ENCODE results near the gene CCR9.

CCR9 gene

GRCh38 chr3:45907769-45908705, 21.7 kb downstream of the CCR9 start:
- DNase-seq (ENCODE audit: low spot score), result peak; percentile 3

GRCh38 chr3:45908761-45909160, 22.4 kb downstream of the CCR9 start:
- no peak for DNase-seq (ENCODE audit: low spot score)

- no peak for DNase-seq (ENCODE audit: low spot score)
Measured at GRCh38 chr3:45909542-45909941, 23.2 kb downstream of the CCR9 start.

GRCh38 chr3:45910892-45911291, 24.5 kb downstream of the CCR9 start:
- no peak for DNase-seq (ENCODE audit: low spot score)

GRCh38 chr3:45911511-45912226, 25.3 kb downstream of the CCR9 start:
- no peak for DNase-seq (ENCODE audit: low spot score)

- no peak for DNase-seq (ENCODE audit: low spot score)
Measured at GRCh38 chr3:45912435-45912834, 26.1 kb downstream of the CCR9 start.

- DNase-seq (ENCODE audit: low spot score), result no peak
Measured at GRCh38 chr3:45914362-45915058, 28.2 kb downstream of the CCR9 start.

- no peak for DNase-seq (ENCODE audit: low spot score)
Measured at GRCh38 chr3:45915059-45915439, 28.7 kb downstream of the CCR9 start.

- DNase-seq (ENCODE audit: low spot score), result peak; percentile 89
Measured at GRCh38 chr3:45915518-45916231, 29.3 kb downstream of the CCR9 start.

- no peak for DNase-seq (ENCODE audit: low spot score)
Measured at GRCh38 chr3:45917146-45917898, 31.0 kb downstream of the CCR9 start.

GRCh38 chr3:45921158-45922038, 35.1 kb downstream of the CCR9 start:
- no peak for DNase-seq (ENCODE audit: low spot score)

- no peak for DNase-seq (ENCODE audit: low spot score)
Measured at GRCh38 chr3:45922039-45922326, 35.6 kb downstream of the CCR9 start.

- no peak for DNase-seq (ENCODE audit: low spot score)
Measured at GRCh38 chr3:45922950-45923590, 36.7 kb downstream of the CCR9 start.

- DNase-seq (ENCODE audit: low spot score), result no peak
Measured at GRCh38 chr3:45923755-45924154, 37.4 kb downstream of the CCR9 start.

GRCh38 chr3:45927881-45928280, 41.5 kb downstream of the CCR9 start:
- no peak for DNase-seq (ENCODE audit: low spot score)

GRCh38 chr3:45929042-45929679, 42.8 kb downstream of the CCR9 start:
- DNase-seq (ENCODE audit: low spot score), result peak; percentile 50

- no peak for DNase-seq (ENCODE audit: low spot score)
Measured at GRCh38 chr3:45931496-45931895, 45.2 kb downstream of the CCR9 start.

- DNase-seq (ENCODE audit: low spot score), result no peak
Measured at GRCh38 chr3:45932112-45932511, 45.8 kb downstream of the CCR9 start.

GRCh38 chr3:45933591-45933990, 47.2 kb downstream of the CCR9 start:
- no peak for DNase-seq (ENCODE audit: low spot score)

Measured in activated CD4-positive, alpha-beta T cell treated with anti-CD3 and anti-CD28 coated beads, Interleukin-2, Interleukin-4, amounts not matched to agents 100 ng/mL and 50 ng/mL, durations not matched to agents 16 hours and 8 hours (primary cell).